ENCODE data around the gene SULF2. TPM values are rescaled to one million over a fixed set of nuclear protein-coding genes. Genes with fewer than 3 reads are reported as not detected.

The SULF2 gene
- total and polyA plus RNA-seq, 2 of the 13 experiments (the other 11 are each of a cell fraction or from before 2014, with no cell fraction given): 7.2 to 50.9 TPM

GRCh38 chr20:47725248-47725973 lies 59.9 kb downstream of the SULF2 start (continued):
- no peak for TF ChIP-seq LCORL (IDR thresholded peaks at IDR 0.05)
- peak; percentile 84 for TF ChIP-seq LCORL (CRISPR knock-in tag; IDR thresholded peaks at IDR 0.05)
- TF ChIP-seq CREBL2 (CRISPR knock-in tag; IDR thresholded peaks at IDR 0.05; ENCODE audit: borderline replicate concordance): no peak
- peak; percentile 46; the same call in 1 of the 2 replicates for TF ChIP-seq ZSCAN21 (CRISPR knock-in tag; IDR thresholded peaks at IDR 0.05; ENCODE audit: borderline replicate concordance)
- peak; percentile 67; the same call in 1 of the 2 replicates for TF ChIP-seq ZNF160 (CRISPR knock-in tag; IDR thresholded peaks at IDR 0.05)
- TF ChIP-seq ZNF749 (CRISPR knock-in tag; IDR thresholded peaks at IDR 0.05; ENCODE audit: borderline replicate concordance): peak; percentile 65; the same call in 1 of the 2 replicates
- peak; percentile 86 for TF ChIP-seq ARNTL (CRISPR knock-in tag; IDR thresholded peaks at IDR 0.05)
- TF ChIP-seq TIGD3 (CRISPR knock-in tag; IDR thresholded peaks at IDR 0.05; ENCODE audit: borderline replicate concordance): 0 out of 2 replicates have a peak, but pooled peaks have one; percentile 49
- peak; percentile 28; the same call in 1 of the 2 replicates for TF ChIP-seq HINFP (CRISPR knock-in tag; IDR thresholded peaks at IDR 0.05; ENCODE audit: low read depth)
- peak; percentile 64; the same call in 1 of the 2 replicates for TF ChIP-seq ZNF205 (CRISPR knock-in tag; IDR thresholded peaks at IDR 0.05)
- TF ChIP-seq ZNF891 (CRISPR knock-in tag; IDR thresholded peaks at IDR 0.05): 0 out of 2 replicates have a peak, but pooled peaks have one; percentile 28
- TF ChIP-seq KDM5B (CRISPR knock-in tag; IDR thresholded peaks at IDR 0.05; ENCODE audit: borderline replicate concordance): peak; percentile 37; the same call in 1 of the 2 replicates
- peak; percentile 49; the same call in 1 of the 2 replicates for TF ChIP-seq ZNF350 (CRISPR knock-in tag; IDR thresholded peaks at IDR 0.05; ENCODE audit: borderline replicate concordance, low read depth)
- peak; percentile 71; the same call in 1 of the 2 replicates for TF ChIP-seq NFKB2 (CRISPR knock-in tag; IDR thresholded peaks at IDR 0.05; ENCODE audit: borderline replicate concordance)
- peak; percentile 89; the same call in 1 of the 2 replicates for TF ChIP-seq TFDP1 (CRISPR knock-in tag; IDR thresholded peaks at IDR 0.05; ENCODE audit: borderline replicate concordance)
- TF ChIP-seq MEIS1 (CRISPR knock-in tag; IDR thresholded peaks at IDR 0.05; ENCODE audit: borderline replicate concordance): no peak
- TF ChIP-seq ATF6 (CRISPR knock-in tag; conservative IDR thresholded peaks at IDR 0.05): peak; percentile 55; the same call in 1 of the 2 replicates

Data from HepG2 (cell line).